Cardiac muscle cell (in vitro differentiated cells and primary cell): Measurements from ENCODE around the gene PSMC3. TPM values are rescaled to one million over a fixed set of nuclear protein-coding genes. Genes with fewer than 3 reads are reported as not detected.

ENCODE experiments used
- DNase-seq, 2 donors: peaks; one replicate each; pipeline versions ENCODE4 v3.0.0 to v3.0.0-alpha.2; 2010 to 2017; ENCODE audit warnings: low read depth in 1 of 2, low spot score in 1 of 2
- H3K27ac ChIP-seq: fragments of 200-600 bp; sonication (generic); 2 replicates; pipeline ENCODE4 v1.5.1; 2016
- H3K27me3 ChIP-seq: fragments of 200-600 bp; sonication (generic); 2 replicates; pipeline ENCODE4 v1.6.0; 2016; ENCODE audit warnings: control low read depth
- H3K36me3 ChIP-seq: fragments of 200-600 bp; sonication (generic); 2 replicates; pipeline ENCODE4 v1.5.1; 2016; ENCODE audit warnings: control low read depth
- H3K4me1 ChIP-seq: fragments of 200-600 bp; sonication (generic); 2 replicates; pipeline ENCODE4 v1.8.1; 2017; ENCODE audit warnings: low read depth, mild to moderate bottlenecking, mixed run types
- H3K4me3 ChIP-seq: fragments of 200-600 bp; sonication (generic); 2 replicates; pipeline ENCODE4 v1.5.1; 2016; ENCODE audit warnings: mild to moderate bottlenecking
- H3K9me3 ChIP-seq: fragments of 200-600 bp; sonication (generic); 2 replicates; pipeline ENCODE4 v1.5.1; 2017; ENCODE audit warnings: low read depth, mild to moderate bottlenecking, control low read depth
- polyA plus RNA-seq: library from polyadenylated mRNA; unstranded; fragments of >200 nt; fragmentation: Nextera tagmentation; extraction: Ambion mirVana; gene quantifications from 2 replicates; pipeline ENCODE4 v1.2.1, GENCODE V29; 2016
- total RNA-seq: library from RNA; depleted of rRNA; stranded (reverse); fragments of >200 nt; gene quantifications from 2 replicates; pipeline ENCODE4 v1.2.3, GENCODE V29; 2016
- TF ChIP-seq, protein P1 (sequence below): IDR thresholded peaks from 2 replicates; pipeline ENCODE4 v1.5.1; 2012; ENCODE audit warnings: low read depth, mild to moderate bottlenecking, low read length

Gene PSMC3
- total and polyA plus RNA-seq, 2 experiments from 2014 or later: 107 to 236 TPM

- TF ChIP-seq, protein P1, sequence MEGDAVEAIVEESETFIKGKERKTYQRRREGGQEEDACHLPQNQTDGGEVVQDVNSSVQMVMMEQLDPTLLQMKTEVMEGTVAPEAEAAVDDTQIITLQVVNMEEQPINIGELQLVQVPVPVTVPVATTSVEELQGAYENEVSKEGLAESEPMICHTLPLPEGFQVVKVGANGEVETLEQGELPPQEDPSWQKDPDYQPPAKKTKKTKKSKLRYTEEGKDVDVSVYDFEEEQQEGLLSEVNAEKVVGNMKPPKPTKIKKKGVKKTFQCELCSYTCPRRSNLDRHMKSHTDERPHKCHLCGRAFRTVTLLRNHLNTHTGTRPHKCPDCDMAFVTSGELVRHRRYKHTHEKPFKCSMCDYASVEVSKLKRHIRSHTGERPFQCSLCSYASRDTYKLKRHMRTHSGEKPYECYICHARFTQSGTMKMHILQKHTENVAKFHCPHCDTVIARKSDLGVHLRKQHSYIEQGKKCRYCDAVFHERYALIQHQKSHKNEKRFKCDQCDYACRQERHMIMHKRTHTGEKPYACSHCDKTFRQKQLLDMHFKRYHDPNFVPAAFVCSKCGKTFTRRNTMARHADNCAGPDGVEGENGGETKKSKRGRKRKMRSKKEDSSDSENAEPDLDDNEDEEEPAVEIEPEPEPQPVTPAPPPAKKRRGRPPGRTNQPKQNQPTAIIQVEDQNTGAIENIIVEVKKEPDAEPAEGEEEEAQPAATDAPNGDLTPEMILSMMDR: peak; percentile 8
- H3K27me3 ChIP-seq: no peaks in the 10 kb centered on the region
- peak overlapping the region; percentile 6 for H3K27ac ChIP-seq
- H3K36me3 ChIP-seq: peaks cover 23% of the 10 kb centered on the region
- no peaks in the 10 kb centered on the region for H3K9me3 ChIP-seq
- peaks cover 4% of the 10 kb centered on the region for H3K4me1 ChIP-seq
- DNase-seq: peak in 1 of 2 donors; percentile 78
- no peak overlapping the region for H3K4me3 ChIP-seq
These were observed 40.5 kb upstream of the PSMC3 start for GRCh38 chr11:47466701-47467250.

- H3K4me1 ChIP-seq: peaks cover 4% of the 10 kb centered on the region
- H3K36me3 ChIP-seq: peaks cover 17% of the 10 kb centered on the region
- peak in 1 of 2 donors; percentile 85 for DNase-seq
- no peak overlapping the region for H3K27ac ChIP-seq
- no peak overlapping the region for H3K4me3 ChIP-seq
- H3K9me3 ChIP-seq: no peaks in the 10 kb centered on the region
- TF ChIP-seq, protein P1: no peak
- H3K27me3 ChIP-seq: no peaks in the 10 kb centered on the region
These were observed 40.0 kb upstream of the PSMC3 start for GRCh38 chr11:47466201-47466600.

DNA sequence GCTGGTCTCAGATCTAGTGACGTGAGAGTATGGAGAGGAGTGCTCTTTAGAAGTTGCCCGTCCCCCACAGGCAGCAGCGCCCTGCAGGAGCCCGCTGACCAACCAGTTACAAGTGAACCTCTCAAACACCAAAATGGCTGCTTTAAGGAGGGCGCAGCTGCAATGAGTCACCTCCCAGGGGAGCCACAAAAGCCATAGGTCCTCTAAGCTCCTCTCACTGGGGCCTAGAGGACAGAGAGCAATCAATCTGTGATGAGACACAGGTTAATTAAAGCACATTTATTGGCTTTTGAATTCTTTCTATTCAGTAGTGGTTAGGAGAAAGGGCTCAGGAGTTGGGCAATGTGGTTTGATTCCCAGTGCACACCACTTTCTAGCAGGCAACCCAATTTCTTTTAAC is 38.2 kb upstream of the PSMC3 start:
- peaks cover 4% of the 10 kb centered on the region for H3K4me1 ChIP-seq
- no peak for DNase-seq
- H3K27me3 ChIP-seq: no peaks in the 10 kb centered on the region
- TF ChIP-seq, protein P1: no peak
- no peaks in the 10 kb centered on the region for H3K9me3 ChIP-seq
- H3K36me3 ChIP-seq: peaks cover 8% of the 10 kb centered on the region
- H3K27ac ChIP-seq: no peak overlapping the region
- H3K4me3 ChIP-seq: no peak overlapping the region

- Histone ChIP-seq H3K4me1 (no peaks in the 10 kb centered on the region), H3K9me3 (no peaks in the 10 kb centered on the region), H3K27me3 (no peaks in the 10 kb centered on the region), H3K4me3 (no peak overlapping the region), H3K36me3 (peaks cover 4% of the 10 kb centered on the region), H3K27ac (peak overlapping the region; percentile 75)
- TF ChIP-seq, protein P1: no peak
- DNase-seq: no peak
These were observed 35.6 kb upstream of the PSMC3 start for GRCh38 chr11:47461876-47462275.

GRCh38 chr11:47460571-47461235 is 34.5 kb upstream of the PSMC3 start:
- Histone ChIP-seq H3K9me3 (no peaks in the 10 kb centered on the region), H3K4me1 (no peaks in the 10 kb centered on the region), H3K36me3 (peaks cover 4% of the 10 kb centered on the region), H3K27ac (peak overlapping the region; percentile 75), H3K27me3 (no peaks in the 10 kb centered on the region), H3K4me3 (no peak overlapping the region)
- DNase-seq: no peak
- TF ChIP-seq, protein P1: no peak
